A673 (cell line): ENCODE measurements around the gene MYLIP.

ENCODE experiments used
- CTCF ChIP-seq: fragments of 300-800, 200-600 bp; sonication (generic); conservative IDR thresholded peaks from 2 replicates; pipeline ENCODE4 v1.5.1; 2017; ENCODE audit warnings: low read depth, mild to moderate bottlenecking, antibody characterized with exemption, low read length, moderate library complexity, mixed read lengths
- EZH2 ChIP-seq: fragments of 200-600 bp; sonication (generic); IDR thresholded peaks from 2 replicates; pipeline ENCODE4 v1.6.1; 2017; ENCODE audit warnings: borderline replicate concordance, low read depth, mild to moderate bottlenecking, mixed read lengths, antibody characterized with exemption, low read length; ENCODE audit not compliant: poor library complexity, severe bottlenecking

GRCh38 chr6:16126056-16126455 is 2.8 kb upstream of the MYLIP start:
- TF ChIP-seq CTCF (no peak), EZH2 (no peak)
